ENCODE measurements around the gene GRK3. TPM values are rescaled to one million over a fixed set of nuclear protein-coding genes. Genes with fewer than 3 reads are reported as not detected.
A peak's percentile ranks its signal among the peaks of the same experiment; 100 is the strongest.

GRK3 gene
- total and polyA plus RNA-seq, 2 of the 4 experiments (the other 2 are of a cell fraction) = 0.58 to 1.6 TPM

GRCh38 chr22:25701056-25701780 is 136.7 kb downstream of the GRK3 start:
- no peak overlapping the region for H3K4me3 ChIP-seq (ENCODE audit: insufficient read depth, low read depth, low read length)
- ATAC-seq (ENCODE audit: low read depth) = peak; percentile 32; the same call in 1 of the 2 replicates
- H3K27me3 ChIP-seq (ENCODE audit: control insufficient read depth, insufficient read depth, low read length) = no peaks in the 10 kb centered on the region
- H2BK5ac ChIP-seq (ENCODE audit: low read depth, low read length, poor library complexity, severe bottlenecking) = no peak overlapping the region
- in situ Hi-C loops (cut with MboI; ENCODE audit: low sequenced_read_pairs) (loop anchor here (5.0 kb wide), 1 partner anchor 234 kb away; no protein-coding TSS in a partner anchor), intact Hi-C loops (cut with micrococcal nuclease) (loop anchor here (5.0 kb wide), 1 partner anchor 254 kb away; no protein-coding TSS in a partner anchor), dilution Hi-C loops (cut with HindIII; ENCODE audit: low sequenced_read_pairs, unreplicated experiment) (no loop called here)
- no peak overlapping the region for H3K27ac ChIP-seq (ENCODE audit: insufficient read depth, low read length)
- H3K14ac ChIP-seq (replicated peaks; ENCODE audit: low read depth, low read length) = no peak overlapping the region
- no peaks in the 10 kb centered on the region for H3K9me1 ChIP-seq (ENCODE audit: insufficient read depth, low read length)
- CTCF ChIA-PET = interaction anchor here (1.0 to 1.1 kb wide), 2 partner anchors 228 to 239 kb away, joined by 3 to 4 read pairs; no protein-coding TSS in a partner anchor
- no peak overlapping the region; the same call in 1 of the 2 replicates for H3K4me2 ChIP-seq (ENCODE audit: low read depth, low read length)
- H3K9ac ChIP-seq (ENCODE audit: low read depth, low read length) = no peak overlapping the region
- H2AK9ac ChIP-seq (replicated peaks; ENCODE audit: low read depth, low read length, poor library complexity) = no peak overlapping the region
- H3K23ac ChIP-seq (ENCODE audit: low read depth, low read length) = no peak overlapping the region
- POLR2A ChIA-PET (ENCODE audit: unreplicated experiment) = no interaction called here
- no peak overlapping the region for H3K56ac ChIP-seq (ENCODE audit: extremely low read depth, insufficient read depth, low read length)
- H4K8ac ChIP-seq (ENCODE audit: low read depth in 2 of 2, low read length in 2 of 2) = no peak overlapping the region
- H2AFZ ChIP-seq (replicated peaks; ENCODE audit: low read length, poor library complexity) = no peak overlapping the region
- no peak overlapping the region for H2BK20ac ChIP-seq (ENCODE audit: low read depth, low read length)
- no peak overlapping the region for H4K91ac ChIP-seq (ENCODE audit: insufficient read depth, low read depth, low read length)
- DNase-seq = peak; percentile 22
- H2BK120ac ChIP-seq (ENCODE audit: low read depth, low read length) = no peak overlapping the region
- no peaks in the 10 kb centered on the region for H3K36me3 ChIP-seq (ENCODE audit: control insufficient read depth, insufficient read depth, low read length)
- H3K4me1 ChIP-seq (ENCODE audit: control insufficient read depth, insufficient read depth, low read length) = no peaks in the 10 kb centered on the region
- no peak overlapping the region for H2BK15ac ChIP-seq (ENCODE audit: low read depth, low read length)
- no peak overlapping the region for H3K18ac ChIP-seq (ENCODE audit: low read depth, low read length)
- WGBS, 2 experiments (ENCODE audit: extremely low coverage in 2 of 2, insufficient read length in 1 of 2) = no CpG with 5 or more reads among the region's 13 CpGs
- BruUV-seq (replicated peaks) = no TSS peak
- no peaks in the 10 kb centered on the region for H3K9me3 ChIP-seq (ENCODE audit: control insufficient read depth, insufficient read depth, low read length)
- H4K20me1 ChIP-seq (ENCODE audit: insufficient read depth, low read length) = no peaks in the 10 kb centered on the region
- TF ChIP-seq BHLHE40 (IDR thresholded peaks at IDR 0.05; ENCODE audit: low read depth, low read length) = no peak
- no peak for TF ChIP-seq MXI1 (IDR thresholded peaks at IDR 0.05; ENCODE audit: borderline replicate concordance, low read depth, low read length)
- no peak for TF ChIP-seq SMC3 (IDR thresholded peaks at IDR 0.05; ENCODE audit: low read depth, low read length)
- no peaks in the 10 kb centered on the region for H3K79me1 ChIP-seq (ENCODE audit: low read depth in 1 of 2, low read length in 2 of 2)
- H2AK5ac ChIP-seq (ENCODE audit: low read depth, low read length) = no peak overlapping the region
- no peak overlapping the region for H3K4ac ChIP-seq (ENCODE audit: low read depth, low read length)
- H4K5ac ChIP-seq (ENCODE audit: low read depth, low read length) = no peak overlapping the region

All from IMR-90 (cell line).